Ascending aorta (tissue), 2 donors: ENCODE results near the gene ASB15. TPM values are rescaled to one million over a fixed set of nuclear protein-coding genes. Genes with fewer than 3 reads are reported as not detected.

Source experiments
- DNase-seq, 2 donors: peaks; one replicate each; pipeline ENCODE4 v3.0.0-alpha.2; 2019; ENCODE audit warnings: low spot score in 2 of 2
- H3K27ac ChIP-seq, 2 donors: fragments of 200-600 bp; sonication (generic); one replicate each; pipeline ENCODE4 v1.5.1; 2016 to 2017; ENCODE audit warnings: mild to moderate bottlenecking in 1 of 2
- H3K27me3 ChIP-seq: fragments of 200-600 bp; sonication (generic); one replicate; pipeline ENCODE4 v1.5.1; 2017
- H3K36me3 ChIP-seq, 2 donors: fragments of 200-600 bp; sonication (generic); one replicate each; pipeline ENCODE4 v1.5.1; 2016
- H3K4me1 ChIP-seq, 2 donors: fragments of 200-600 bp; sonication (generic); one replicate each; pipeline ENCODE4 v1.5.1; 2016 to 2017; ENCODE audit warnings: mild to moderate bottlenecking in 1 of 2
- H3K4me3 ChIP-seq, 2 donors: fragments of 200-600 bp; sonication (generic); one replicate each; pipeline ENCODE4 v1.5.1; 2016 to 2017; ENCODE audit warnings: mild to moderate bottlenecking in 1 of 2
- H3K9me3 ChIP-seq, 2 donors: fragments of 200-600 bp; sonication (generic); one replicate each; pipeline ENCODE4 v1.5.1; 2016
- intact Hi-C: fragments of 100-400 bp; cut with DNase I; formaldehyde crosslinking; loops from one replicate; pipeline ENCODE4 v1.15.1; 2023
- total RNA-seq: library from RNA; depleted of rRNA; stranded (reverse); fragments of >200 nt; gene quantifications from one replicate; pipeline ENCODE4 v1.1.0, GENCODE V29; 2016
- TF ChIP-seq, protein P1 (sequence below), 3 experiments: fragments of 200-600 bp in 2 of 3; fragments of 450-650 bp in 1 of 3; sonication (generic) in 2 of 3; IDR thresholded peaks; one replicate each; pipeline ENCODE4 v1.5.1; 2016 to 2019; ENCODE audit warnings: antibody characterized with exemption in 3 of 3, mild to moderate bottlenecking in 1 of 3, moderate library complexity in 1 of 3

The ASB15 gene
- total RNA-seq, 1 donor from 2014 or later, result not detected

DNA sequence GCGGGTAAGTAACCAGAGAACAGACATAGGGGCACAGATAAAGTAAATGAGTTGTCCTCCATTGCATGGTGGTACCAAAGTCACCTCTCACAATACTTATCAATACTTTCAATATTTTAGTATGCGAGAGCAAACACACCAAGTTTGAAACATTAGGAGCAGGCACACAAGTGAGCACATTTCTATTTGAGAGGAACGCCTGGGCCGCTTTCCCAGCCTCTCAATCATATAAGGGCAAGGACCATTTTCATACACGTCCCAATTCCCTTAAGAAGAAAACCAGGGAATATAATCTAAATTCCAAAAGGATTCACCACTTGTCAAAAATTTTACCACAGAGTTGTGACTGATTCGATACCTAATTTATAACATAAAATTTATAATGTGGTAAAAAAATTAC is 61.6 kb downstream of the ASB15 start:
- TF ChIP-seq, protein P1, sequence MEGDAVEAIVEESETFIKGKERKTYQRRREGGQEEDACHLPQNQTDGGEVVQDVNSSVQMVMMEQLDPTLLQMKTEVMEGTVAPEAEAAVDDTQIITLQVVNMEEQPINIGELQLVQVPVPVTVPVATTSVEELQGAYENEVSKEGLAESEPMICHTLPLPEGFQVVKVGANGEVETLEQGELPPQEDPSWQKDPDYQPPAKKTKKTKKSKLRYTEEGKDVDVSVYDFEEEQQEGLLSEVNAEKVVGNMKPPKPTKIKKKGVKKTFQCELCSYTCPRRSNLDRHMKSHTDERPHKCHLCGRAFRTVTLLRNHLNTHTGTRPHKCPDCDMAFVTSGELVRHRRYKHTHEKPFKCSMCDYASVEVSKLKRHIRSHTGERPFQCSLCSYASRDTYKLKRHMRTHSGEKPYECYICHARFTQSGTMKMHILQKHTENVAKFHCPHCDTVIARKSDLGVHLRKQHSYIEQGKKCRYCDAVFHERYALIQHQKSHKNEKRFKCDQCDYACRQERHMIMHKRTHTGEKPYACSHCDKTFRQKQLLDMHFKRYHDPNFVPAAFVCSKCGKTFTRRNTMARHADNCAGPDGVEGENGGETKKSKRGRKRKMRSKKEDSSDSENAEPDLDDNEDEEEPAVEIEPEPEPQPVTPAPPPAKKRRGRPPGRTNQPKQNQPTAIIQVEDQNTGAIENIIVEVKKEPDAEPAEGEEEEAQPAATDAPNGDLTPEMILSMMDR (IDR thresholded peaks at IDR 0.05), result no peak

DNA sequence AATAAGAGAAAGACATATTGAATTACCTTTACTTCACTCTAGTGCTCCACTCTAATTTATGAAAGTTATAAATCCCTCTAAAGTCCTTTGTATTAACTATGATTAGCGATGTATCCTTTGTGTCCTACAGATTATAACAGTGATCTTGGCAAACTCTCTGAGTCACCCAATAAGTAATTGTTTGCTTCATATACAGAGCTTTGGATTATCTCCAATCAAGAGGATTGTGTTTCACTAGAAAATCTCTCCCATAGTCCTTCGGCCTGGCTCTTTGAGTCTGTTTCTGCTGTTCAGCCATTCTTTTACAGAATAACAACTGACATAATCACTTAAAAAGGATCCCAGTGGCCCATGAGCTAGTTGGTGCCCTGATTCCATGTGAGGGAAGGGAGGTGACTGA is 63.5 kb downstream of the ASB15 start:
- intact Hi-C loops, result no loop called here

More for the DNA sequence above, 61.6 kb downstream of the ASB15 start:
- no peak for DNase-seq
- no peak overlapping the region for H3K27ac ChIP-seq
- H3K9me3 ChIP-seq, result no peaks in the 10 kb centered on the region
- H3K27me3 ChIP-seq, result no peaks in the 10 kb centered on the region
- no peak overlapping the region for H3K4me3 ChIP-seq
- no peaks in the 10 kb centered on the region for H3K4me1 ChIP-seq
- intact Hi-C loops, result no loop called here
- H3K36me3 ChIP-seq, result no peaks in the 10 kb centered on the region

DNA sequence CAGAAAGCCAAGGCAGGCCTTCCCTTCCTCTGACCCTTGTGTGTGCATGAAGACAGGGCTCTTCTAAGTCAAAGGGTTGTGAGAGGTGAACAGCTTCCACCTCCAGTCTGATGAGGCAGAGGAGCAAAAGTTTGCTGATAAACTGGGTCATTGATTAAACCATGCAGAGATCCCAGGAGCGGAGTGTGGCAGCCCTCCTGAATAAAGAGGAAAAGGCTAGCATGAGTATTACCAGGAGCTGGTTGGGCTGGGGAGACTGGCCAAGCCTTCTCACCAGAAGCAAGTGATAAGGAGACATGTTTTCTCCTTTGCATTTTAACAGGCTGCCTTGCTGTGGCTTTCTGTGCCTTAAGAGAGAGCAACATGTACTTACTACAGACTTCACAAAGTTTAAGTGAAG is 64.3 kb downstream of the ASB15 start:
- H3K9me3 ChIP-seq, result no peaks in the 10 kb centered on the region
- H3K4me1 ChIP-seq, result no peaks in the 10 kb centered on the region
- no peak for DNase-seq
- no peaks in the 10 kb centered on the region for H3K36me3 ChIP-seq
- no peak overlapping the region for H3K27ac ChIP-seq
- no peaks in the 10 kb centered on the region for H3K27me3 ChIP-seq
- TF ChIP-seq, protein P1 (IDR thresholded peaks at IDR 0.05), result no peak
- intact Hi-C loops, result no loop called here
- H3K4me3 ChIP-seq, result no peak overlapping the region

More for the DNA sequence above, 63.5 kb downstream of the ASB15 start:
- no peaks in the 10 kb centered on the region for H3K4me1 ChIP-seq
- DNase-seq, result no peak
- H3K27me3 ChIP-seq, result no peaks in the 10 kb centered on the region
- TF ChIP-seq, protein P1 (IDR thresholded peaks at IDR 0.05), result no peak
- no peaks in the 10 kb centered on the region for H3K9me3 ChIP-seq
- H3K36me3 ChIP-seq, result no peaks in the 10 kb centered on the region
- no peak overlapping the region for H3K27ac ChIP-seq
- H3K4me3 ChIP-seq, result no peak overlapping the region

DNA sequence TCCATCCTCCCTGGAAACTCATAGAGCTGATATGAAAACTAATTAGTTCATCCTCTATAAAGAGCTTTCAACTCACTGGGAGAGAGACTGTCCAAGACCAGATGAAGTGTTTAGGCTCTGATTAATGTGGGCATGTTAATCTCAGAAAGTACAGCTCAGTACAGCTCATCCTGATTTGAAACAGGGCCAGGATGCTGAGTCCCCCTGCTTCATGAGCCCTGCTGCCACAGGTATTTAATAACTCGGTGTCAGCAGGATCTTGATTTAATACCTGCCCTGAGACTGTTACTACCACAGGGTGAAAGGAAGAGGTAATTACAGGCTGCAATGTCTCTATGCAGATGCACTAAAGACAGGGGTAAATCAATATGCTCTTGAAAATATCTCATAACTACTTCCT is 64.9 kb downstream of the ASB15 start:
- intact Hi-C loops, result no loop called here
- no peak for DNase-seq

DNA sequence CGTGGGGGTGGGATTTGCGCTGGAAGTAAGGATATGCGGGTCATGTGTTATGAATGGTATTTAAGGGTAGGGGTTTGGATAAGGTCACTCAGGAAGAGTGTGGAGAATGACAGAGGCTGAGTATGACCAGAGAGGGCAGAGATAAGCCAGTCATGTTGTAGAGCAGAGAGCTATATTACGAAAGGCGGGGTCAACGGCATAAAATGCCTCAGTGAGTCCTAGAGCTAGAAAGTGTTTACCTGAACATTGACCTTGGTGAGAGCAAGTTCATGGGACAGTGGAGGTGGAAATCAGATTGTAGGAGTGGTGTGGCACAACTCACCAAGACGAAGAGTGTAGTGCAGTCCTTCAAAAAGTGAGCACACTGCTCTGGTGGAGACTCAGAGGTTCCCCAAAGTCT is 67.9 kb downstream of the ASB15 start:
- no peak overlapping the region for H3K4me3 ChIP-seq
- intact Hi-C loops, result no loop called here

More for the DNA sequence above, 64.9 kb downstream of the ASB15 start:
- Histone ChIP-seq H3K9me3 (no peaks in the 10 kb centered on the region), H3K4me1 (no peaks in the 10 kb centered on the region), H3K4me3 (no peak overlapping the region), H3K36me3 (no peaks in the 10 kb centered on the region), H3K27ac (no peak overlapping the region), H3K27me3 (no peaks in the 10 kb centered on the region)
- TF ChIP-seq, protein P1 (IDR thresholded peaks at IDR 0.05), result no peak

More for the DNA sequence above, 67.9 kb downstream of the ASB15 start:
- no peak overlapping the region for H3K27ac ChIP-seq
- no peak for DNase-seq
- no peaks in the 10 kb centered on the region for H3K36me3 ChIP-seq
- H3K9me3 ChIP-seq, result no peaks in the 10 kb centered on the region
- no peaks in the 10 kb centered on the region for H3K27me3 ChIP-seq
- TF ChIP-seq, protein P1 (IDR thresholded peaks at IDR 0.05), result no peak
- no peaks in the 10 kb centered on the region for H3K4me1 ChIP-seq
